OCI-LY1 (cell line): Measurements from ENCODE around the gene SLC1A4.

Source experiments
- H2AFZ ChIP-seq: fragments of 200-600 bp; sonication (generic), shearing (Covaris generic); 2 replicates; pipeline ENCODE4 v1.6.0; 2014; ENCODE audit warnings: antibody characterized with exemption, mild to moderate bottlenecking, low read length
- H3F3A ChIP-seq: fragments of 200-600 bp; sonication (generic), shearing (Covaris generic); 2 replicates; pipeline ENCODE4 v1.6.0; 2014; ENCODE audit warnings: mild to moderate bottlenecking, antibody characterized with exemption, low read length, moderate library complexity; ENCODE audit not compliant: insufficient read depth
- H3K27ac ChIP-seq: fragments of 200-600 bp; sonication (generic); 2 replicates; pipeline ENCODE4 v1.5.1; 2014; ENCODE audit warnings: low read length, mixed run types, mild to moderate bottlenecking, low read depth; ENCODE audit not compliant: poor library complexity, severe bottlenecking
- H3K27me3 ChIP-seq: fragments of 200-600 bp; sonication (generic); 2 replicates; pipeline ENCODE4 v1.6.0; 2014; ENCODE audit warnings: antibody characterized with exemption, mild to moderate bottlenecking, low read length, moderate library complexity; ENCODE audit not compliant: insufficient read depth
- H3K36me3 ChIP-seq: fragments of 200-600 bp; sonication (generic); 2 replicates; pipeline ENCODE4 v1.6.1; 2014; ENCODE audit warnings: mild to moderate bottlenecking, antibody characterized with exemption, low read length, moderate library complexity, mixed read lengths; ENCODE audit not compliant: insufficient read depth
- H3K4me1 ChIP-seq: fragments of 200-600 bp; sonication (generic); 2 replicates; pipeline ENCODE4 v1.5.1; 2014; ENCODE audit warnings: mild to moderate bottlenecking, low read length, moderate library complexity; ENCODE audit not compliant: insufficient read depth, severe bottlenecking
- H3K4me2 ChIP-seq: fragments of 200-600 bp; sonication (generic), shearing (Covaris generic); 2 replicates; pipeline ENCODE4 v1.6.1; 2014; ENCODE audit warnings: low read length
- H3K4me3 ChIP-seq: fragments of 200-600 bp; sonication (generic); 2 replicates; pipeline ENCODE4 v1.5.1; 2014; ENCODE audit warnings: low read length, low read depth, mild to moderate bottlenecking, mixed read lengths; ENCODE audit not compliant: poor library complexity, severe bottlenecking
- H3K79me2 ChIP-seq: fragments of 200-600 bp; shearing (Covaris generic); 2 replicates; pipeline ENCODE4 v1.6.1; 2016; ENCODE audit warnings: mixed run types, low read length, mixed read lengths; ENCODE audit not compliant: insufficient read depth
- H3K9ac ChIP-seq: fragments of 200-600 bp; sonication (generic), shearing (Covaris generic); 2 replicates; pipeline ENCODE4 v1.6.1; 2014; ENCODE audit warnings: mild to moderate bottlenecking, low read length, mixed read lengths
- H3K9me2 ChIP-seq: fragments of 200-600 bp; sonication (generic), shearing (Covaris generic); 2 replicates; pipeline ENCODE4 v1.6.1; 2014; ENCODE audit warnings: low read depth, mild to moderate bottlenecking, low read length, mixed read lengths
- H3K9me3 ChIP-seq: fragments of 200-600 bp; shearing (Covaris generic); 2 replicates; pipeline ENCODE4 v1.6.1; 2014; ENCODE audit warnings: low read length, mixed read lengths
- H4K20me1 ChIP-seq: fragments of 200-600 bp; sonication (generic), shearing (Covaris generic); 2 replicates; pipeline ENCODE4 v1.6.0; 2016; ENCODE audit warnings: mild to moderate bottlenecking, low read length; ENCODE audit not compliant: insufficient read depth
- CTCF ChIP-seq: fragments of 200-600 bp; sonication (generic), shearing (Covaris generic); IDR thresholded peaks from 2 replicates; pipeline ENCODE4 v1.5.1; 2017; ENCODE audit warnings: mild to moderate bottlenecking, antibody characterized with exemption, low read length, moderate library complexity, mixed read lengths
- EZH2 ChIP-seq: fragments of 200-600 bp; sonication (generic), shearing (Covaris generic); IDR thresholded peaks from 2 replicates; pipeline ENCODE4 v1.8.0; 2017; ENCODE audit warnings: borderline replicate concordance, mixed run types, mild to moderate bottlenecking, antibody characterized with exemption, low read length, moderate library complexity, mixed read lengths

Gene SLC1A4

GRCh38 chr2:65057391-65058052 lies 68.3 kb downstream of the SLC1A4 start:
- Histone ChIP-seq H3K4me1 (peaks cover 47% of the 10 kb centered on the region), H3K79me2 (no peaks in the 10 kb centered on the region)

GRCh38 chr2:65059071-65059470 lies 69.9 kb downstream of the SLC1A4 start:
- no peaks in the 10 kb centered on the region for H3K36me3 ChIP-seq
- H3K4me3 ChIP-seq: no peak overlapping the region
- peaks cover 32% of the 10 kb centered on the region for H3K4me1 ChIP-seq
- H3K79me2 ChIP-seq: no peaks in the 10 kb centered on the region
- no peaks in the 10 kb centered on the region for H3K9me2 ChIP-seq
- no peak overlapping the region for H2AFZ ChIP-seq
- H3K9ac ChIP-seq: no peak overlapping the region
- H4K20me1 ChIP-seq: no peaks in the 10 kb centered on the region
- H3K9me3 ChIP-seq: no peaks in the 10 kb centered on the region
- TF ChIP-seq CTCF (no peak), EZH2 (no peak)
- H3K4me2 ChIP-seq: no peak overlapping the region
- H3K27ac ChIP-seq: no peak overlapping the region
- no peaks in the 10 kb centered on the region for H3K27me3 ChIP-seq
- no peaks in the 10 kb centered on the region for H3F3A ChIP-seq

More at GRCh38 chr2:65057391-65058052, 68.3 kb downstream of the SLC1A4 start:
- Histone ChIP-seq H3K4me3 (peak overlapping the region; percentile 66), H3K9me2 (no peaks in the 10 kb centered on the region), H2AFZ (no peak overlapping the region), H3K27ac (peak overlapping the region; percentile 47), H4K20me1 (no peaks in the 10 kb centered on the region), H3K36me3 (no peaks in the 10 kb centered on the region), H3K27me3 (no peaks in the 10 kb centered on the region), H3K9me3 (no peaks in the 10 kb centered on the region), H3F3A (no peaks in the 10 kb centered on the region), H3K9ac (peak overlapping the region; percentile 65), H3K4me2 (peak overlapping the region; percentile 97)
- TF ChIP-seq EZH2 (no peak), CTCF (no peak)

GRCh38 chr2:65061146-65061909 lies 72.1 kb downstream of the SLC1A4 start:
- Histone ChIP-seq H3K4me1 (peaks cover 28% of the 10 kb centered on the region), H3K27ac (no peak overlapping the region), H3K4me3 (no peak overlapping the region), H3K79me2 (no peaks in the 10 kb centered on the region), H3K9me2 (no peaks in the 10 kb centered on the region), H3K36me3 (no peaks in the 10 kb centered on the region), H3K4me2 (no peak overlapping the region), H3K27me3 (no peaks in the 10 kb centered on the region), H4K20me1 (no peaks in the 10 kb centered on the region), H2AFZ (no peak overlapping the region), H3K9ac (no peak overlapping the region), H3K9me3 (no peaks in the 10 kb centered on the region), H3F3A (no peaks in the 10 kb centered on the region)
- no peak for TF ChIP-seq CTCF
- TF ChIP-seq EZH2: no peak
